ENCODE results near the gene MAP3K10. TPM values are rescaled to one million over a fixed set of nuclear protein-coding genes. Genes with fewer than 3 reads are reported as not detected.

The MAP3K10 gene
- total RNA-seq, 4 donors from 2014 or later, result 10.2 to 24.8 (median 11.6) TPM

DNA sequence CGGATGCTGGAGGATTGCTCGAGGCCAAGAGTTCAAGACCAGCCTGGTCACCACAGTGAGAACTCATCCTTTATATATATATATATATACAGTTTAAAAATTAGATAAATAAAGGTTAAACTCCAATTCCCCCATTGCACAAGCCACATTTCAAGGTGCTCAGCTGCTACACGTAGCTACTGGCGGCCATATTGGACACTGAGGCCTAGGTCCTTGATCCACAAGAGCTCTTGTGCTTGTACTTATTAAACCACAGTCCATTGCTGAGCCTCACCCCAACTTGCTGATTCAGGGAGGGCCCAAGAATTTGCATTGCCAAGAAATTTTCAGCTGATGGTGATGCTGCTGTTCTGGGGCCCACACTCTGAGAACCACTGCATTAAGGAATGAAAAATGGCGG lies 17.4 kb downstream of the MAP3K10 start:
- DNase-seq (ENCODE audit: low spot score in 2 of 2), result no peak
- no peak for TF ChIP-seq POLR2A (IDR thresholded peaks at IDR 0.05)
- TF ChIP-seq, protein P1, sequence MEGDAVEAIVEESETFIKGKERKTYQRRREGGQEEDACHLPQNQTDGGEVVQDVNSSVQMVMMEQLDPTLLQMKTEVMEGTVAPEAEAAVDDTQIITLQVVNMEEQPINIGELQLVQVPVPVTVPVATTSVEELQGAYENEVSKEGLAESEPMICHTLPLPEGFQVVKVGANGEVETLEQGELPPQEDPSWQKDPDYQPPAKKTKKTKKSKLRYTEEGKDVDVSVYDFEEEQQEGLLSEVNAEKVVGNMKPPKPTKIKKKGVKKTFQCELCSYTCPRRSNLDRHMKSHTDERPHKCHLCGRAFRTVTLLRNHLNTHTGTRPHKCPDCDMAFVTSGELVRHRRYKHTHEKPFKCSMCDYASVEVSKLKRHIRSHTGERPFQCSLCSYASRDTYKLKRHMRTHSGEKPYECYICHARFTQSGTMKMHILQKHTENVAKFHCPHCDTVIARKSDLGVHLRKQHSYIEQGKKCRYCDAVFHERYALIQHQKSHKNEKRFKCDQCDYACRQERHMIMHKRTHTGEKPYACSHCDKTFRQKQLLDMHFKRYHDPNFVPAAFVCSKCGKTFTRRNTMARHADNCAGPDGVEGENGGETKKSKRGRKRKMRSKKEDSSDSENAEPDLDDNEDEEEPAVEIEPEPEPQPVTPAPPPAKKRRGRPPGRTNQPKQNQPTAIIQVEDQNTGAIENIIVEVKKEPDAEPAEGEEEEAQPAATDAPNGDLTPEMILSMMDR (IDR thresholded peaks at IDR 0.05), result no peak
- intact Hi-C loops (cut with DNase I; ENCODE audit: low total_unique reads), result no loop called here
- 94 to 96% methylated on average over 5 of the region's 5 CpGs for WGBS, 2 donors
- H3K4me3 ChIP-seq (ENCODE audit: low read depth, poor library complexity, severe bottlenecking), result no peak overlapping the region

DNA sequence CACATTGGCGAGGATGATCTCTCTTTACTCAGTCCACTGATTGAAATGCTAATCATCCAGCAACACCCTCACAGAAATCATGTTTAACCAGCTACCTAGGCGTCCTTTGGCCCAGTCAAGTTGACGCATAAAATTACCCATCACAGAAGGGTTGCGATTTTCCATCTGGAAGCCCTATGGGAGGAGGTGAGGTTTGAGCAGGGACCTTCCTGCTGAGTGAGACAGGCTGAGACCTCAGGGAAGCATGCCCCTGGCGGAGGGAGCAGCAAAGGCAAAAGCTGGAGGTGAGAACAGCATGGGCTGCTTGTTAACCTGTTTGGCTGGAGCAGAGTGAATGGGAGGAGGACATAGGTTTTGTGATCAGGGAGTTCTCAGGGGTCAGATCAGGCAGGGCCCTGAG lies 19.7 kb downstream of the MAP3K10 start:
- WGBS, 2 donors, result 89 to 95% methylated on average over 5 of the region's 5 CpGs
- no peak for TF ChIP-seq POLR2A (IDR thresholded peaks at IDR 0.05)
- TF ChIP-seq, protein P1 (IDR thresholded peaks at IDR 0.05), result no peak
- no peak for DNase-seq (ENCODE audit: low spot score in 2 of 2)
- no peak overlapping the region for H3K4me3 ChIP-seq (ENCODE audit: low read depth, poor library complexity, severe bottlenecking)
- intact Hi-C loops (cut with DNase I; ENCODE audit: low total_unique reads), result no loop called here

DNA sequence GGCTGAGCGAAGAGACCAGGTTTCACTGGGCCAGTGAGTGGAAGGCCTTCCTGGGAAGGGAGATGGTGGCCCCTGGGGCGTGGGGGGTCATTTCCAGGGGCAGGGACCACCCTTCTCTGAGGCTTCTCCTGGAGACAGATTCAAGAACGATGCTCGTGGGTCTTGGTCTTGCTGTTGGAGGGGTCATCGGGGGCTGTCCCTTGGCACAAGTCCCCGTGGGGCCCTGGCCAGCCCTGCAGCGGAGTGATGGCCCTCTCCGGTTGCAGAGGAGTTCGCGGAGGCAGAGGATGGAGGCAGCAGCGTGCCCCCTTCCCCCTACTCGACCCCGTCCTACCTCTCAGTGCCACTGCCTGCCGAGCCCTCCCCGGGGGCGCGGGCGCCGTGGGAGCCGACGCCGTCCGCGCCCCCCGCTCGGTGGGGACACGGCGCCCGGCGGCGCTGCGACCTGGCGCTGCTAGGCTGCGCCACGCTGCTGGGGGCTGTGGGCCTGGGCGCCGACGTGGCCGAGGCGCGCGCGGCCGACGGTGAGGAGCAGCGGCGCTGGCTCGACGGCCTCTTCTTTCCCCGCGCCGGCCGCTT lies 22.1 kb downstream of the MAP3K10 start:
- intact Hi-C loops (cut with DNase I; ENCODE audit: low total_unique reads), result no loop called here
- DNase-seq (ENCODE audit: low spot score in 2 of 2), result no peak
- TF ChIP-seq POLR2A (IDR thresholded peaks at IDR 0.05), result no peak
- TF ChIP-seq, protein P1 (IDR thresholded peaks at IDR 0.05), result no peak
- 88 to 97% methylated on average over 51 to 53 of the region's 53 CpGs for WGBS, 2 donors
- H3K4me3 ChIP-seq (ENCODE audit: low read depth, poor library complexity, severe bottlenecking), result no peak overlapping the region

DNA sequence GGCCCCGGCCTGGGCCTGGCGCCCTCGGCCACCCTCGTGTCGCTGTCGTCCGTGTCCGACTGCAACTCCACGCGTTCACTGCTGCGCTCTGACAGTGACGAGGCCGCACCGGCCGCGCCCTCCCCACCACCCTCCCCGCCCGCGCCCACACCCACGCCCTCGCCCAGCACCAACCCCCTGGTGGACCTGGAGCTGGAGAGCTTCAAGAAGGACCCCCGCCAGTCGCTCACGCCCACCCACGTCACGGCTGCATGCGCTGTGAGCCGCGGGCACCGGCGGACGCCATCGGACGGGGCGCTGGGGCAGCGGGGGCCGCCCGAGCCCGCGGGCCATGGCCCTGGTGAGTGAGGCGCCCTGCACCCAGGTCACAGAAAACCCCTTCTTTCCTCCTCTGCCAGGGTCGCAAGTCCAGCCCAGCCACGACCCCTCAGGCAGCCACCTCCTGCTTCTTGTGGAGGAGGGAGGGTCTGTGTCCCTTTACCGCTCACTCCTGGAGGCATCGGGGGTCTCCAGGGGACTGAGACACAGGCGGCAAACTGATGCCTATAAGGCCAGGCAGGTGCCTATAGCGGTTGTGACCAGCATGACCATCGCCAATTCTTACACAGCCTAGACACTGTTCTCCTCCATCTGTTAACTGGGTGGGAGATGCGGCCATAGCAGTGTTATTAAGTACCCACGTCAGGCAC lies 22.8 kb downstream of the MAP3K10 start:
- no peak for DNase-seq (ENCODE audit: low spot score in 2 of 2)
- TF ChIP-seq, protein P1 (IDR thresholded peaks at IDR 0.05), result no peak
- TF ChIP-seq POLR2A (IDR thresholded peaks at IDR 0.05), result no peak
- no peak overlapping the region for H3K4me3 ChIP-seq (ENCODE audit: low read depth, poor library complexity, severe bottlenecking)
- intact Hi-C loops (cut with DNase I; ENCODE audit: low total_unique reads), result no loop called here
- WGBS, 2 donors, result 89 to 92% methylated on average over 29 to 41 of the region's 50 CpGs

DNA sequence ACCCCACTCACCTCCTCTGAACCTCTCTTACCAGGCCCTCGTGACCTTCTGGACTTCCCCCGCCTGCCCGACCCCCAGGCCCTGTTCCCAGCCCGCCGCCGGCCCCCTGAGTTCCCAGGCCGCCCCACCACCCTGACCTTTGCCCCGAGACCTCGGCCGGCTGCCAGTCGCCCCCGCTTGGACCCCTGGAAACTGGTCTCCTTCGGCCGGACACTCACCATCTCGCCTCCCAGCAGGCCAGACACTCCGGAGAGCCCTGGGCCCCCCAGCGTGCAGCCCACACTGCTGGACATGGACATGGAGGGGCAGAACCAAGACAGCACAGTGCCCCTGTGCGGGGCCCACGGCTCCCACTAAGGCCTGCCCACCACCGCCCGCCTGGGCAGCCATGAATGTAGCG lies 23.7 kb downstream of the MAP3K10 start:
- WGBS, 2 donors, result 91% methylated on average over 20 of the region's 22 CpGs
- TF ChIP-seq, protein P1 (IDR thresholded peaks at IDR 0.05), result no peak
- no peak for TF ChIP-seq POLR2A (IDR thresholded peaks at IDR 0.05)
- intact Hi-C loops (cut with DNase I; ENCODE audit: low total_unique reads), result loop anchor here (5.0 kb wide), 1 partner anchor 1543 kb away; no protein-coding TSS in a partner anchor
- no peak overlapping the region for H3K4me3 ChIP-seq (ENCODE audit: low read depth, poor library complexity, severe bottlenecking)
- DNase-seq (ENCODE audit: low spot score in 2 of 2), result no peak
